GM10248 (cell line): ENCODE measurements around the gene UQCC3.
"Not testable (repeated sequence)": the region's sequence is repeated elsewhere in the genome, so short reads cannot be mapped to it uniquely, and the experiment has no call there.

Experiments
- CTCF ChIA-PET: fragments of 300-600 bp; sonication (Branson Sonifier 250); formaldehyde crosslinking; extraction: SDS; loops from one replicate; lab custom pipeline; 2021; ENCODE audit warnings: antibody characterized with exemption; lab: Yijun Ruan, JAX
- POLR2A ChIA-PET: fragments of 350-650 bp; sonication (Branson Sonifier 250); formaldehyde crosslinking; extraction: SDS; loops from one replicate; lab custom pipeline; 2020; ENCODE audit warnings: antibody characterized with exemption; lab: Yijun Ruan, JAX
- DNase-seq: peaks from one replicate; pipeline ENCODE4 v3.0.0; 2012; ENCODE audit errors: extremely low spot score
- TF ChIP-seq, protein P1 (sequence below): IDR thresholded peaks from 2 replicates; pipeline ENCODE4 v1.5.1; 2012; ENCODE audit warnings: mild to moderate bottlenecking, low read depth; ENCODE audit errors: extremely low read depth, missing control alignments, control extremely low read depth

Gene UQCC3

DNA sequence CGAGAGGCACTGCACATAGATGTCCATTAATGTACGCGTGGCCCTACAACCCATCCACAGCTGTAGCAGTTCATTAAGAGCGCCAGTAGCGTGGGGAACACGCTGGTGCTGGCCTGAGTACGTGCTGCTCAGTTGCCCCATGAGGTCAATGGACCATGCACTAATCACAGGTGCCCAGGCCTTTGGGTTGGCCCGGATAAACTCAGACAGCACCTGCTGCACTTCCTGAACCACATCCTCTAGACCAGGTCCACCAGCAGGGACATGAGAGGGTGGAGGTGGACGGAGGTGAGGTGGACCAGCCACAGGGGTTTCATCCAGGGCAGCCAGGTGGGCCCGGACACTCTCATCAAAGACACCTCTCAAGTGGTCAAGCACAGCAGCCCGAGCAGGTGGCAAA is 22.0 kb upstream of the UQCC3 start:
- TF ChIP-seq, protein P1, sequence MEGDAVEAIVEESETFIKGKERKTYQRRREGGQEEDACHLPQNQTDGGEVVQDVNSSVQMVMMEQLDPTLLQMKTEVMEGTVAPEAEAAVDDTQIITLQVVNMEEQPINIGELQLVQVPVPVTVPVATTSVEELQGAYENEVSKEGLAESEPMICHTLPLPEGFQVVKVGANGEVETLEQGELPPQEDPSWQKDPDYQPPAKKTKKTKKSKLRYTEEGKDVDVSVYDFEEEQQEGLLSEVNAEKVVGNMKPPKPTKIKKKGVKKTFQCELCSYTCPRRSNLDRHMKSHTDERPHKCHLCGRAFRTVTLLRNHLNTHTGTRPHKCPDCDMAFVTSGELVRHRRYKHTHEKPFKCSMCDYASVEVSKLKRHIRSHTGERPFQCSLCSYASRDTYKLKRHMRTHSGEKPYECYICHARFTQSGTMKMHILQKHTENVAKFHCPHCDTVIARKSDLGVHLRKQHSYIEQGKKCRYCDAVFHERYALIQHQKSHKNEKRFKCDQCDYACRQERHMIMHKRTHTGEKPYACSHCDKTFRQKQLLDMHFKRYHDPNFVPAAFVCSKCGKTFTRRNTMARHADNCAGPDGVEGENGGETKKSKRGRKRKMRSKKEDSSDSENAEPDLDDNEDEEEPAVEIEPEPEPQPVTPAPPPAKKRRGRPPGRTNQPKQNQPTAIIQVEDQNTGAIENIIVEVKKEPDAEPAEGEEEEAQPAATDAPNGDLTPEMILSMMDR, result no peak
- ChIA-PET CTCF (interaction anchor here (1.1 to 1.3 kb wide), 2 partner anchors 38 to 58 kb away, joined by 4 to 5 read pairs; partner anchors contain the start of gene TUT1), POLR2A (interaction anchor here (1.0 to 4.2 kb wide), 2 partner anchors 16 to 191 kb away, joined by 4 to 37 read pairs; partner anchors contain the start of genes C11orf98 and CSKMT)
- no peak for DNase-seq

DNA sequence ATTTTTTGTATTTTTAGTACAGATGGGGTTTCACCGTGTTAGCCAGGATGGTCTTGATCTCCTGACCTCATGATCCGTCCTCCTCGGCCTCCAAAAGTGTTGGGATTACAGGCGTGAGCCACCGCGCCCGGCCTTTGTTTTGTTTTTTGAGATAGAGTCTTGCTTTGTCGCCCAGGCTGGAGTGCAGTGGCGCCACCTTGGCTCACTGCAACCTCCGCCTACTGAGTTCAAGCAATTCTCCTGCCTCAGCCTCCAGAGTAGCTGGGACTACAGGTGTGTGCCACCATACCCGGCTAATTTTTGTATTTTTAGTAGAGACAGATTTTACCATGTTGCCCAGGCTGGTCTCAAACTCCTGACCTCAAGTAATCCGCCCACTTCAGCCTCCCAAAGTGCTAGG is 21.2 kb upstream of the UQCC3 start:
- ChIA-PET CTCF (interaction anchor here (1.1 to 1.6 kb wide), 4 partner anchors 13 to 59 kb away, joined by 4 to 5 read pairs (median 4); partner anchors contain the start of genes B3GAT3 and TUT1), POLR2A (interaction anchor here (0.7 to 4.2 kb wide), 2 partner anchors 15 to 55 kb away, joined by 3 to 37 read pairs; partner anchors contain the start of genes C11orf98 and CSKMT)
- DNase-seq, result not testable (repeated sequence)

DNA sequence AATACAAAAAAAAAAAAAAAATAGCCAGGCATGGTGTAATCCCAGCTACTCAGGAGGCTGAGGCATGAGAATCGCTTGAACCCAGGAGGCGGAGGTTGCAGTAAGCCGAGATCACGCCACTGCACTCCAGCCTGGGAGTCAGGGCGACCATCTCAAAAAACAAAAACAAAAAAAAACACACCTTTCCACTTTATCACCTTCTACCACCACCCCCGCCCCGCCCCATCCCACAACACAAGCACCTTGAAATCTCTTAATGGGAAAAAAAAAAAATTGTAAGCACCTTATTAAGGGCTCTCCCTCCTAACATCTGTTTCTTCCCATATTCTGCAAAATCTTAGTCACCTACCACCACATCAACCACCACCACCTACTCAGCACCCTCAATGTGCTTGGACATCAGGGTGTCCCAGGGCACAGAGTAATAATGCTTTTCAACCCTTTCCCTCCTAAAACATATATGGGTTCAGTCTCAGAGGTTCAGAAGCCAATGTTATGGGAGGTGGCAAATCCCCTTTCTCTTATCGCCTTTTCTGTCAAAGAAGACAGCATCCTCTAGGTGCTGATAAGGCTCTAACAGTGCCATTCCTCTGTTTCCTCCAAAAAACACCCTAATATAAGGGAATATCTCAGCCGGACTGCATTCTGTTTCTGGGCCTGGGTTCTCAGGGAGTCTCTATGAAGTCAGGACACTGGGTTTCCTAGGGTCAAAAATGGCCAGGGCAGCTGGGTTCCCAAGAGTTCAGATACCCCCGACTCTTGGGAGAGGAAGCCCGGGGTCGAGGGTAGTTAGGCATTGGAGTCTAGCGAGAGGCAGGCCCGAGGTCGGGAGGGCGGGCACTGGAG is 19.1 kb upstream of the UQCC3 start:
- TF ChIP-seq, protein P1, result no peak
- no peak for DNase-seq
- CTCF ChIA-PET, result interaction anchor here (0.6 to 1.1 kb wide), 5 partner anchors 11 to 74 kb away, joined by 3 read pairs; no protein-coding TSS in a partner anchor
- POLR2A ChIA-PET, result interaction anchor here (0.9 to 1.4 kb wide), 4 partner anchors 13 to 61 kb away, joined by 5 to 38 read pairs (median 6); partner anchors contain the start of genes B3GAT3, C11orf98, CSKMT and TUT1

DNA sequence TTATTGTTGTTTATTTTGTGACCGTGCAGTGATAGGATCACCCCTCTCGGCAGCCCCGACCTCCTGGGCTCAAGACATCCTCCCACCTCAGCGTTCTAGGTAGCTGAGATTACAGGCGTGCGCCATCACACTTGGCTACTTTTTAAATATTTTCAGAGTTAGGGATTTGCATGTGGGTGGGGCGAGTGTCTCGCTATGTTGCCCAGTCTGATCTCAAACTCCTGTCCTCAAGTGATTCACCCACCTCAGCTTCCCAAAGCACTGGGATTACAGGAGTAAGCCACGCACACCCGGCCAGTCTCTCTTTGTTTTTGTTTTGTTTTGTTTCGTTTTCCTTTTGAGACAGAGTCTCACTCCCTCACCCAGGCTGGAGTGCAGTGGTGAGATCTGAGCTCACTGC is 17.2 kb upstream of the UQCC3 start:
- DNase-seq, result no peak
- ChIA-PET POLR2A (interaction anchor here (0.6 to 4.2 kb wide), 6 partner anchors 11 to 63 kb away, joined by 3 to 83 read pairs (median 4); partner anchors contain the start of genes C11orf98, CSKMT, MTA2 and TUT1), CTCF (interaction anchor here (0.8 to 1.8 kb wide), 4 partner anchors 11 to 112 kb away, joined by 3 to 6 read pairs (median 4); partner anchors contain the start of genes C11orf98, CSKMT and LRRN4CL)
- TF ChIP-seq, protein P1, result no peak

DNA sequence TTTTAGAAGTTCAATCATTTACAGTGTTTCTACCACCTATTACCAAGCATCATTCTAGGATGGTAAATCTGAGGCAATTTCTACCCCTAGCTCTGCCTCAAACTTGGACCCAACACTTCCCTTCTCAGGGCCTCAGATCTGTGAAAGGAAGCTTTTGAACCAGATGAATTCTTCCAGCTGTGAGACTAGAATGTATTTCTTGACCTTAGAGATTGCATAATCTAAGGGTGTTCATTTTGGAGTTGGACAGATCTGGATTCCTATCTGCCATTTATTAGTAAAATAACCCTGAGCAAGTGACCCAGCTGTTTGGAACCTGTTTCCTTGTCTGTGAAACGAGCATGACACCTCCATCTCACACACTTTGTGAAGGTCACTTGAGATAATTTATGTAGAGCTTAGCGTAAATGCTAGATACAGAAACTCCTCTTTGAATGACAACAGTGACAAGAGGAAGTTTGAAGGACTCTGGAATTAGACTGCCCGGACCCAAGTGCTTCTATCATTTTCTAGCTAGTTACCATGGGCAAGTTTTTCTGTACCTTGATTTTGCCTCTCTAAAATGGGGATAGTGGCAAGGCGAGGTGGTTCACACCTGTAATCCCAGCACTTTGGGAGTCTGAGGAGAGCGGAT is 14.6 kb upstream of the UQCC3 start:
- TF ChIP-seq, protein P1, result no peak
- POLR2A ChIA-PET, result interaction anchor here (0.6 to 4.2 kb wide), 4 partner anchors 8 to 65 kb away, joined by 3 to 83 read pairs (median 8); partner anchors contain the start of genes C11orf98, CSKMT and TUT1
- no peak for DNase-seq
- CTCF ChIA-PET, result interaction anchor here (1.1 to 1.9 kb wide), 9 partner anchors 8 to 46 kb away, joined by 3 to 7 read pairs (median 6); partner anchors contain the start of genes C11orf98, CSKMT, GANAB and LBHD1

DNA sequence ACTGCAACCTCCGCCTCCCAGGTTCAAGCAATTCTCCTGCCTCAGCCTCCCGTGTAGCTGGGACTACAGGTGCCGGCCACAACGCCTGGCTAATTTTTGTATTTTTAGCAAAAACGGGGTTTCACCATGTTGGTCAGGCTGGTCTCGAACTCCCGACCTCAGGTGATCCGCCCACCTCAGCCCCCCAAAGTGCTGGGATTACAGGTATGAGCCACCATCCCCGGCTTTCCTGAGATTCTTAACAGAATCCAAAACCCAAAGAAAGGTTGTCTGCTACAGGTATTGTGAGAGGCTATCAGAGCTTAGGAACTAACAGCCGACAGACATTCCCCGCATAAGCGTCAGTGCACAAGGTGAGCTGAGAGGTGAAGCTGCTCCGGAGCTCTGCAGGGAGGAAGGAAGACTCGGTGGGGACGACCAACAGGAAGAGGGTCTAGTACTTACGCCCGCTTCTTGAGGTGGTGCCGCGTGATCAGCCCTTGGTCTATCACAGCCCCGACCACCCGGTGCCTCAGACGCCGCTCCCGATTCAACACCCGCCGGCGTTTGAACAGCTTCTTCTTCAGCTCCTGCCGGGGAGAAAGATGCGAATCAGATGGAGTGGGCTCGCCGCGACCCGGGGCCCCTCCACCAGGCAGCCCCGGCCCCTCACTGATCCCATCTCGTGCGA is 6.9 kb upstream of the UQCC3 start:
- ChIA-PET POLR2A (interaction anchor here (0.5 to 3.8 kb wide), 52 partner anchors 9 to 1527 kb away, joined by 3 to 95 read pairs (median 6); partner anchors contain the start of genes B3GAT3, EEF1G, GANAB and HNRNPUL2), CTCF (interaction anchor here (0.8 to 2.4 kb wide), 20 partner anchors 8 to 240 kb away, joined by 3 to 11 read pairs (median 6); partner anchors contain the start of genes B3GAT3, GANAB and SLC3A2)
- TF ChIP-seq, protein P1, result no peak
- DNase-seq, result peak; percentile 71
